GM06990 (cell line): Measurements from ENCODE around the gene GPATCH8.

ENCODE experiments used
- DNase-seq: peaks from one replicate; pipeline ENCODE4 v3.0.0-alpha.2; 2011; ENCODE audit not compliant: insufficient read length; ENCODE audit errors: extremely low read depth
- H3K27me3 ChIP-seq: replicated peaks from 2 replicates; pipeline ENCODE4 v1.6.0; 2011; ENCODE audit warnings: low read length; ENCODE audit not compliant: control insufficient read depth, insufficient read depth
- H3K36me3 ChIP-seq: 2 replicates; pipeline ENCODE4 v1.5.1; 2011; ENCODE audit warnings: low read length; ENCODE audit not compliant: control insufficient read depth, insufficient read depth
- H3K4me3 ChIP-seq: replicated peaks from 2 replicates; pipeline ENCODE4 v1.5.1; 2011; ENCODE audit warnings: low read depth, mild to moderate bottlenecking, control low read depth, low read length
- CTCF ChIP-seq: IDR thresholded peaks from 2 replicates; pipeline ENCODE4 v1.5.1; 2011; ENCODE audit warnings: low read length, control low read depth, mild to moderate bottlenecking, inconsistent platforms; ENCODE audit not compliant: insufficient read depth, poor library complexity, severe bottlenecking

The GPATCH8 gene

GRCh38 chr17:44360144-44360533 is 143.1 kb downstream of the GPATCH8 start:
- Histone ChIP-seq H3K36me3 (no peaks in the 10 kb centered on the region), H3K27me3 (no peaks in the 10 kb centered on the region), H3K4me3 (no peak overlapping the region)
- DNase-seq, result no peak
- TF ChIP-seq CTCF, result no peak

GRCh38 chr17:44359458-44360143 is 143.6 kb downstream of the GPATCH8 start:
- H3K4me3 ChIP-seq, result no peak overlapping the region
- DNase-seq, result no peak
- no peak for TF ChIP-seq CTCF
- H3K27me3 ChIP-seq, result no peaks in the 10 kb centered on the region
- H3K36me3 ChIP-seq, result no peaks in the 10 kb centered on the region

DNA sequence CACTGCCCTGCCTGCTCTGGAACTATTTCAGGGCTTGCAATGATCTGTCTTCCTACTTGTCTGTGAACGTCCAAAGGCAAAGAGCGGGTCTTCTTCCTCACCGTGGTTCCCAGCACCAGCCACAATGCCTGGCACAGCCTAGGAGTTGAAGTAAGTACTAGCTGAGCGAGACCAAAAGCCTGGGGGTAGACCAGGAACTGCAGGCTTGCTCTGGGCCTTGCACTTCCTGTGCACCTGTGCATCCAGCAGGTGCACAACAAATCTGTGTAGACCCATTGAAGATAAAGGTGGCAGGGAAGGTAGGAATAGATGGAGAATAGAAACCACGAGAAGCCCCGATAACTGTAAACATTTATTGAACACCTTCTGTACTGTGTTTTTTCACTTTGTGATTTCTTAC is 144.2 kb downstream of the GPATCH8 start:
- Histone ChIP-seq H3K27me3 (no peaks in the 10 kb centered on the region), H3K4me3 (no peak overlapping the region), H3K36me3 (no peaks in the 10 kb centered on the region)
- TF ChIP-seq CTCF, result no peak
- DNase-seq, result no peak

- no peaks in the 10 kb centered on the region; the same call in 1 of the 2 replicates for H3K36me3 ChIP-seq
- DNase-seq, result no peak
- no peak for TF ChIP-seq CTCF
- H3K27me3 ChIP-seq, result no peaks in the 10 kb centered on the region
- no peak overlapping the region for H3K4me3 ChIP-seq
These were observed 145.1 kb downstream of the GPATCH8 start for GRCh38 chr17:44358066-44358465.

GRCh38 chr17:44356241-44356640 is 147.0 kb downstream of the GPATCH8 start:
- Histone ChIP-seq H3K4me3 (no peak overlapping the region), H3K36me3 (peaks cover 17% of the 10 kb centered on the region), H3K27me3 (no peaks in the 10 kb centered on the region)
- TF ChIP-seq CTCF, result peak; percentile 9
- DNase-seq, result no peak

GRCh38 chr17:44355642-44356099 is 147.5 kb downstream of the GPATCH8 start:
- Histone ChIP-seq H3K36me3 (peaks cover 22% of the 10 kb centered on the region), H3K4me3 (no peak overlapping the region)
- no peak for DNase-seq

More at GRCh38 chr17:44355642-44356099, 147.5 kb downstream of the GPATCH8 start:
- TF ChIP-seq CTCF, result no peak
- H3K27me3 ChIP-seq, result no peaks in the 10 kb centered on the region
